Stomach (tissue), 9 donors: Measurements from ENCODE around the gene FBXW11. TPM values are rescaled to one million over a fixed set of nuclear protein-coding genes. Genes with fewer than 3 reads are reported as not detected.

Experiments used
- DNase-seq, 2 donors: peaks; one replicate each; pipeline versions ENCODE4 v3.0.0 to v3.0.0-alpha.2; 2013 to 2019
- H3K27ac ChIP-seq, 5 donors: fragments of 200-600 bp in 4 of 5; sonication (generic) in 4 of 5; one replicate each; pipeline ENCODE4 v1.5.1; 2013 to 2019; ENCODE audit warnings: mild to moderate bottlenecking in 1 of 5, moderate library complexity in 1 of 5
- H3K27me3 ChIP-seq, 3 donors: fragments of 200-600 bp; sonication (generic); one replicate each; pipeline ENCODE4 v1.5.1; 2017 to 2019; ENCODE audit warnings: mixed run types in 1 of 3
- H3K36me3 ChIP-seq, 4 donors: fragments of 200-600 bp; sonication (generic); 1 replicate in 3 of 4; 2 replicates in 1 of 4; pipeline ENCODE4 v1.5.1; 2016 to 2019
- H3K4me1 ChIP-seq, 4 donors: fragments of 200-600 bp; sonication (generic); one replicate each; pipeline ENCODE4 v1.5.1; 2016 to 2019
- H3K4me3 ChIP-seq, 4 donors: fragments of 200-600 bp; sonication (generic) in 3 of 4; one replicate each; pipeline ENCODE4 v1.5.1; 2016 to 2019; ENCODE audit warnings: mild to moderate bottlenecking in 1 of 4
- H3K9me3 ChIP-seq, 4 donors: fragments of 200-600 bp; sonication (generic); one replicate each; pipeline ENCODE4 v1.5.1; 2016 to 2019
- EP300 ChIP-seq: sonication (generic); formaldehyde crosslinking; IDR thresholded peaks from one replicate; pipeline ENCODE4 v1.6.1; 2017; ENCODE audit warnings: antibody characterized with exemption
- POLR2A ChIP-seq, 4 donors: fragments of 450-650 bp; IDR thresholded peaks; one replicate each; pipeline ENCODE4 v1.6.1; 2016; ENCODE audit warnings: antibody characterized with exemption in 4 of 4, control low read depth in 2 of 4, mild to moderate bottlenecking in 1 of 4, moderate library complexity in 1 of 4
- POLR2AphosphoS5 ChIP-seq, 3 donors: sonication (generic); formaldehyde crosslinking; IDR thresholded peaks; one replicate each; pipeline ENCODE4 v1.6.1; 2016; ENCODE audit warnings: antibody characterized with exemption in 3 of 3
- WGBS, 5 donors: extraction: QIAGEN DNeasy Blood & Tissue Kit in 3 of 5; methylation state at CpG; one replicate each; pipeline versions ENCODE4 v1.1.5 to v1.1.7; 2013 to 2018; 5-methylcytosine and 5-hydroxymethylcytosine counted together
- intact Hi-C: fragments of 100-400 bp; cut with DNase I; formaldehyde crosslinking; loops from one replicate; pipeline ENCODE4 v1.15.1; 2023; ENCODE audit warnings: low total_unique reads
- polyA plus RNA-seq, 3 donors: library from polyadenylated mRNA; stranded (reverse); fragments of 200-250 nt; gene quantifications; one replicate each; pipeline ENCODE4 v1.2.3, GENCODE V29; 2013
- total RNA-seq, 5 donors: library from RNA; depleted of rRNA; stranded (reverse); fragments of >200 nt; gene quantifications; one replicate each; pipeline versions ENCODE4 v1.1.0 to v1.2.3, GENCODE V29; 2014 to 2016
- TF ChIP-seq, protein P1 (sequence below), 7 experiments: fragments of 450-650 bp in 4 of 7; fragments of 200-600 bp in 3 of 7; sonication (generic) in 3 of 7; IDR thresholded peaks; one replicate each; pipeline ENCODE4 v1.5.1; 2016 to 2019; ENCODE audit warnings: antibody characterized with exemption in 7 of 7, control low read depth in 2 of 7, mild to moderate bottlenecking in 1 of 7
- donor health status: healthy with polysubstance abuse.
- donor health status: Bipolar disorder and iron deficiency.
- donor health status: healthy.

FBXW11 gene
- total and polyA plus RNA-seq, 8 donors, result 4.3 to 117 (median 25.5) TPM

DNA sequence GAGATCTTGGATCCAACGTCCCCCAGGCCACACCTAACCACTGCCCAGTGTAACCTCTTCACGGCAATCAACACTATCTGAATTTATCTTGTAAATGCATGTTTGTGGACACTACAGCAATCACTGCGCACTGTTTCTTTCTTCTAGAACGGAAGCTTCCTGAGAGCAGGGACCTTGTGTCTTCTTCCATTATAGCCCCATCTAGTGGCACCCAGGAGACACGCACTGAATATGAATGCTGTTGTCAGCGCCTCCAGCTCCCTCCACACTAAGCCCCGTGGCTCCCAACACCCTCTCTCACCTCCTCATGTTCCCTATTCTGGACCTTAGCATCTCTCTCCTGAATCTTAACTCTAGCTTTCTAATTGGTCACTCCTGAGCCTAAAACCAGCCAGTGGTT is 148.1 kb downstream of the FBXW11 start:
- Histone ChIP-seq H3K9me3 (no peaks in the 10 kb centered on the region), H3K4me3 (no peak overlapping the region), H3K27ac (peak overlapping the region in 1 of 5 donors; percentile 14), H3K27me3 (no peaks in the 10 kb centered on the region), H3K4me1 (peaks cover 0 to 40% (median 0%) of the 10 kb centered on the region in 4 donors), H3K36me3 (peaks cover 4 to 28% (median 20%) of the 10 kb centered on the region in 4 donors)
- TF ChIP-seq POLR2A (IDR thresholded peaks at IDR 0.05), result no peak
- TF ChIP-seq EP300, result no peak
- TF ChIP-seq, protein P1, sequence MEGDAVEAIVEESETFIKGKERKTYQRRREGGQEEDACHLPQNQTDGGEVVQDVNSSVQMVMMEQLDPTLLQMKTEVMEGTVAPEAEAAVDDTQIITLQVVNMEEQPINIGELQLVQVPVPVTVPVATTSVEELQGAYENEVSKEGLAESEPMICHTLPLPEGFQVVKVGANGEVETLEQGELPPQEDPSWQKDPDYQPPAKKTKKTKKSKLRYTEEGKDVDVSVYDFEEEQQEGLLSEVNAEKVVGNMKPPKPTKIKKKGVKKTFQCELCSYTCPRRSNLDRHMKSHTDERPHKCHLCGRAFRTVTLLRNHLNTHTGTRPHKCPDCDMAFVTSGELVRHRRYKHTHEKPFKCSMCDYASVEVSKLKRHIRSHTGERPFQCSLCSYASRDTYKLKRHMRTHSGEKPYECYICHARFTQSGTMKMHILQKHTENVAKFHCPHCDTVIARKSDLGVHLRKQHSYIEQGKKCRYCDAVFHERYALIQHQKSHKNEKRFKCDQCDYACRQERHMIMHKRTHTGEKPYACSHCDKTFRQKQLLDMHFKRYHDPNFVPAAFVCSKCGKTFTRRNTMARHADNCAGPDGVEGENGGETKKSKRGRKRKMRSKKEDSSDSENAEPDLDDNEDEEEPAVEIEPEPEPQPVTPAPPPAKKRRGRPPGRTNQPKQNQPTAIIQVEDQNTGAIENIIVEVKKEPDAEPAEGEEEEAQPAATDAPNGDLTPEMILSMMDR (IDR thresholded peaks at IDR 0.05), result peak in 3 of 7 experiments; percentile 15 to 17 (median 15)
- TF ChIP-seq POLR2AphosphoS5 (IDR thresholded peaks at IDR 0.05), result no peak
- no peak for DNase-seq
- WGBS, 5 donors, result 80 to 94% (median 87%) methylated on average over 7 of the region's 7 CpGs
- intact Hi-C loops, result no loop called here

DNA sequence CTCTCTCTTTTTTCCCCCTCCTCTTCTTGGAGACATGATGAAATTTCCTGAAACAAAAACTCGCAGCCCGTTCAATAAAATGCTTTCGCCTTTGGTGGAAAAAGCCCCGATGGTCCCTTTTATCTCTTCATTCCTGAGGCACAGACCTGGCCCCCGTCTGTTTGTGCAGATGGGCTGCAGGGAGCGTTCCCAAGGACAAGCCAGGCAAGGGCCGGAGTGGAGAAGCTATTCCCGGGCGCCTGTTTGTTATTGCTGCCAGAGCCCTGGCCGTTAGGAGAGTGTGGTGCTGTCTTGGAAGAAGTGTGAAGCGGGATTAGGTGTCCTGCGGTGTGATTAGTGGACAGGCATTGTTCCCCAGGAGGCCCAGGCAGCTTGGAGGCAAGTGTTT is 149.0 kb downstream of the FBXW11 start:
- intact Hi-C loops, result no loop called here
- H3K4me1 ChIP-seq, result peaks cover 0 to 32% (median 0%) of the 10 kb centered on the region in 4 donors
- no peak overlapping the region for H3K4me3 ChIP-seq
- no peaks in the 10 kb centered on the region for H3K9me3 ChIP-seq
- TF ChIP-seq, protein P1 (IDR thresholded peaks at IDR 0.05), result no peak
- no peak for TF ChIP-seq POLR2AphosphoS5 (IDR thresholded peaks at IDR 0.05)
- no peak for TF ChIP-seq EP300
- TF ChIP-seq POLR2A (IDR thresholded peaks at IDR 0.05), result no peak
- no peaks in the 10 kb centered on the region for H3K27me3 ChIP-seq
- H3K27ac ChIP-seq, result peak overlapping the region in 1 of 5 donors; percentile 14
- DNase-seq, result no peak
- 62 to 84% (median 75%) methylated on average over 12 of the region's 12 CpGs for WGBS, 5 donors
- peaks cover 4 to 27% (median 12%) of the 10 kb centered on the region in 4 donors for H3K36me3 ChIP-seq

DNA sequence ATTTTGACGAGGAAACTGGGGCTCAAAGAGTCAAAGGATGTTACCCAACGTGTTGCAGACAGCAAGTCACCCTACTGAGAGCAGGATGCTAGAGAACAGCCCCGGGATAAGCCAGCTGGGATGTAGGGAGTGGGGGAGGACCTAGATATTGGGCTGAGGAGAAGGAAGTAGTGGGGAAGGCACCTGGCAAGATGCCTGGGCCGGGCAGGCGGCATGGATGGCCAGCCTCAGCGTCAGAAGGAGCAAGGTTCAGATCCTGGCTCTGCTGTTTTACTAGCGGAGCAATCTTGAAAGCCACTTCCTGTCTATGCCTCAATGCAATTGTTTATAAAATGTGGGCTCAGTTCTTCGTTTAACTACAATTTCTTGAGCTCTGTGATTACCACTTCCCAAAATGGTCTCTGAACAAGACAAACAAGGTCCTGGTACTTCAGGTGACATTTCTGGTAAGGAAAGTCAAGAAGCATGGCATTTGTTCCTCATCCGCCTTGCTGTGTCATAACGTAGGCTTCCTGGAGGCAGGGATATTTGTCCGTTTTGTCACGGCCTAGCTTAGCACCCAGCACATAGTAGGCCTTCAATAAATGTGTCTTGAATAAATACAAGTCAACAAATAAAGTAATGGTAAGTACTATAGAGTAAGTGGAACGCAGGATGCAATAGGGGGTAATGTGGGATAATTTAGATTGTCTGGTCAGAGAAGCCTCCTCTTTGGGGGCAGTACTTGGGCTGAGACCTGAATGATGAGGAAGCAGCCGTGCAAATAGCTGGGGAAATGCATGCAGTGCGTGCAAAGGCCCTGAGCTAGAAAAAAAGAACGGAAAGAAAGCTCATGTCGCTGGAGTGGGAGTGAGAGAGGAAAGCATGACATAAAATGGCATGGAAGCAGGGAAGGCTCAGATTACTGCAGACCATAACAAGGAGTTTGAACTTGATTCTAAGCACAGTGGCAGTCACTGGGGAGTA is 150.4 kb downstream of the FBXW11 start:
- no peaks in the 10 kb centered on the region for H3K9me3 ChIP-seq
- intact Hi-C loops, result no loop called here
- 76 to 80% (median 79%) methylated on average over 17 of the region's 17 CpGs for WGBS, 5 donors
- peaks cover 4 to 27% (median 6%) of the 10 kb centered on the region in 4 donors for H3K36me3 ChIP-seq
- no peaks in the 10 kb centered on the region for H3K27me3 ChIP-seq
- DNase-seq, result no peak
- H3K4me1 ChIP-seq, result peaks cover 0 to 18% (median 0%) of the 10 kb centered on the region in 4 donors
- H3K27ac ChIP-seq, result no peak overlapping the region
- TF ChIP-seq, protein P1 (IDR thresholded peaks at IDR 0.05), result no peak
- TF ChIP-seq POLR2AphosphoS5 (IDR thresholded peaks at IDR 0.05) (no peak), POLR2A (IDR thresholded peaks at IDR 0.05) (no peak), EP300 (no peak)
- H3K4me3 ChIP-seq, result no peak overlapping the region

DNA sequence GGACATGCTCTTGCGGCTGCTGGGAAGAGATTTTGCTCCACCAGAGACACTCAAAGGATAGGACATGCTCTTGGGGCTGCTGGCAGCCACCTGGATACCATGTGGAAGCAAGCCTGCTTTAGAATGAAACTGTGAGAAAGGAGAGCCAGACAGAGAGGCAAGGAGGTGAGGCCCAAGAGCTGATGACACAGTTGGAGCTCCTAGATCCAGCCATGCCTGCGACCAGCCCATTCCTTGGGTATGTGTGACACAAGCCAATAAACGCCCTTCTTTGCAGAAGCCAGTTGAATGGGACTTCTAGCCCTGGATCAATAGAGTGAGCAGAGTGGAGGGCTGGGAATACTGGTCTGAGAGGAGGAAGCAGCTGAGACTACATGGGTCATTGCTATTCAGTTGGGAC is 151.2 kb downstream of the FBXW11 start:
- 91 to 99% (median 96%) methylated on average over 3 of the region's 3 CpGs for WGBS, 5 donors
- intact Hi-C loops, result no loop called here

More for the DNA sequence above, 151.2 kb downstream of the FBXW11 start:
- H3K9me3 ChIP-seq, result no peaks in the 10 kb centered on the region
- DNase-seq, result no peak
- H3K36me3 ChIP-seq, result peaks cover 4 to 19% (median 5%) of the 10 kb centered on the region in 4 donors
- TF ChIP-seq, protein P1 (IDR thresholded peaks at IDR 0.05), result no peak
- TF ChIP-seq EP300, result no peak
- TF ChIP-seq POLR2AphosphoS5 (IDR thresholded peaks at IDR 0.05), result no peak
- TF ChIP-seq POLR2A (IDR thresholded peaks at IDR 0.05), result no peak
- no peaks in the 10 kb centered on the region for H3K27me3 ChIP-seq
- no peak overlapping the region for H3K4me3 ChIP-seq
- peaks cover 0 to 14% (median 0%) of the 10 kb centered on the region in 4 donors for H3K4me1 ChIP-seq
- no peak overlapping the region for H3K27ac ChIP-seq
